BJ (cell line): ENCODE measurements around the gene KCNQ1. TPM values are rescaled to one million over a fixed set of nuclear protein-coding genes. Genes with fewer than 3 reads are reported as not detected.

Experiments used
- CTCF ChIA-PET: fragments of 350-600 bp; formaldehyde crosslinking; extraction: SDS; loops from one replicate; lab custom pipeline; 2021; ENCODE audit warnings: antibody characterized with exemption, inconsistent platforms; lab: Yijun Ruan, JAX
- POLR2A ChIA-PET: fragments of 300-600 bp; sonication (Branson Sonifier 250); formaldehyde crosslinking; extraction: SDS; loops from one replicate; lab custom pipeline; 2021; ENCODE audit warnings: antibody characterized with exemption; lab: Charles Lee
- DNase-seq: peaks from one replicate; pipeline ENCODE4 v3.0.0-alpha.2; 2011; ENCODE audit warnings: low read depth
- H3K27me3 ChIP-seq: 2 replicates; pipeline ENCODE4 v1.6.0; 2011; ENCODE audit warnings: low read length; ENCODE audit not compliant: control insufficient read depth, insufficient read depth
- H3K36me3 ChIP-seq: 2 replicates; pipeline ENCODE4 v1.5.1; 2011; ENCODE audit warnings: low read length; ENCODE audit not compliant: control insufficient read depth, insufficient read depth
- H3K4me3 ChIP-seq: 2 replicates; pipeline ENCODE4 v1.5.1; 2011; ENCODE audit warnings: low read depth, mild to moderate bottlenecking, control low read depth, low read length
- CTCF ChIP-seq: IDR thresholded peaks from 2 replicates; pipeline ENCODE4 v1.5.1; 2011; ENCODE audit warnings: low read depth, mild to moderate bottlenecking, control low read depth, inconsistent platforms, low read length, moderate library complexity; ENCODE audit not compliant: insufficient read depth
- polyA plus RNA-seq: library from polyadenylated mRNA; depleted of rRNA; stranded (reverse); fragments of >200 nt; gene quantifications from 2 replicates; pipeline ENCODE4 v1.2.3, GENCODE V29; 2011

KCNQ1 gene
- polyA plus RNA-seq, 1 experiment = not detected

- TF ChIP-seq CTCF = no peak
- POLR2A ChIA-PET = no interaction called here
- DNase-seq = no peak
- Histone ChIP-seq H3K36me3 (no peaks in the 10 kb centered on the region), H3K4me3 (no peak overlapping the region), H3K27me3 (no peaks in the 10 kb centered on the region)
- CTCF ChIA-PET = no interaction called here
Measured at GRCh38 chr11:2694495-2694894, 249.7 kb downstream of the KCNQ1 start.

DNA sequence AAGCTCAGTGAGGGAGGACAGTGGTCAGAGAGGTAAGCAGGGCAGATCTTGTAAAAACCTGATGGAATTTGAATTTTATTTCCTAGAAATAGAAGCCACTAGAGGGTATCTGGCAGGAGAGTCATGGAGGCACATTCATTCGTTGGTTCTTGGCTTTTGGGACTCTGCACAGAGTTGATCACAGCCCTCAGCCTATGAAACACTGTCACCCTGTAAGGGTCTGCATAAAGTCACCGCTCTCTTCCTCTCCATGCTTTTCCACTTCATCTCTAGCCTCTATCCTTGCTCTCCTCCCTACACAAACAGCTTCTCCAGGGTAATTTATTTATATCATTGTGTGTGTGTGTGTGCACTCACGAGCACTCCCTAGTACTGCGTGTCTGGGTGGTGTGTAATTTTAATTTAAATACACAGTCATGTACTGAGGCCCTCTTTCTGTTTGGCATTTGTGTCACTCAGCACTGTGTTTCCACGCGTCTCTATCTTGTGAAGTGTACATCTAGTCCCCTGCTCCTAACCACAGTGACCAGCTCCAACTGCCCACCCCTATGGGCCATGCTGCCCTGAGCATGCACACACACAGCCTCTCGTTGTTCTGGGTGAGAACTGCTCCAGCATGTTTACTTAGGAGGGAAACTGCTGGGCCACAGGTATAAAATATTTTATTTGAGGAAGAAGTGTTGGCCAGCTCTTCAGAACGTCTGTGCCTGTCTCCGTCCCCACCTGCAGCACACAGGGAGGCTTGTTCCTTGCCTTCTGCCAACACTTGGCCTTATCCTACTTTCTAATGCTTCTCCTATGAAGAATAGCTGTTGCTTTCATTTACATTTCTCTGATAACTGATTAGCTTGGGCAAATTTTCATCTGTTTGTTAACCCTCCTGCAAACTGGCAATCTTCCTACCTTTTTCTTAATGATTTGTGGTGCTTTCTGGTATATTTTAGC is 250.5 kb downstream of the KCNQ1 start:
- TF ChIP-seq CTCF = no peak
- H3K4me3 ChIP-seq = no peak overlapping the region
- ChIA-PET POLR2A (no interaction called here), CTCF (interaction anchor here (1.3 kb wide), 1 partner anchor 192 kb away, joined by 4 read pairs; no protein-coding TSS in a partner anchor)
- DNase-seq = no peak
- H3K36me3 ChIP-seq = no peaks in the 10 kb centered on the region
- H3K27me3 ChIP-seq = no peaks in the 10 kb centered on the region

GRCh38 chr11:2696455-2696854 is 251.6 kb downstream of the KCNQ1 start:
- Histone ChIP-seq H3K4me3 (no peak overlapping the region), H3K36me3 (no peaks in the 10 kb centered on the region), H3K27me3 (no peaks in the 10 kb centered on the region)
- no peak for DNase-seq
- ChIA-PET POLR2A (no interaction called here), CTCF (no interaction called here)
- TF ChIP-seq CTCF = no peak

GRCh38 chr11:2697866-2698265 is 253.1 kb downstream of the KCNQ1 start:
- no peak for DNase-seq
- TF ChIP-seq CTCF = no peak
- ChIA-PET CTCF (no interaction called here), POLR2A (no interaction called here)
- peak overlapping the region; percentile 82 for H3K4me3 ChIP-seq
- H3K36me3 ChIP-seq = no peaks in the 10 kb centered on the region
- H3K27me3 ChIP-seq = no peaks in the 10 kb centered on the region

GRCh38 chr11:2698386-2699184 is 253.8 kb downstream of the KCNQ1 start:
- Histone ChIP-seq H3K27me3 (0 out of 2 replicates have a peak, but pooled peaks cover 2% of the 10 kb centered on the region), H3K4me3 (peak overlapping the region; percentile 82), H3K36me3 (no peaks in the 10 kb centered on the region)
- ChIA-PET CTCF (interaction anchor here (1.0 kb wide), 1 partner anchor 194 kb away, joined by 4 read pairs; no protein-coding TSS in a partner anchor), POLR2A (no interaction called here)
- DNase-seq = no peak
- TF ChIP-seq CTCF = 0 out of 2 replicates have a peak, but pooled peaks have one; percentile 5
